ENCODE data around the gene CPNE9.

DNA sequence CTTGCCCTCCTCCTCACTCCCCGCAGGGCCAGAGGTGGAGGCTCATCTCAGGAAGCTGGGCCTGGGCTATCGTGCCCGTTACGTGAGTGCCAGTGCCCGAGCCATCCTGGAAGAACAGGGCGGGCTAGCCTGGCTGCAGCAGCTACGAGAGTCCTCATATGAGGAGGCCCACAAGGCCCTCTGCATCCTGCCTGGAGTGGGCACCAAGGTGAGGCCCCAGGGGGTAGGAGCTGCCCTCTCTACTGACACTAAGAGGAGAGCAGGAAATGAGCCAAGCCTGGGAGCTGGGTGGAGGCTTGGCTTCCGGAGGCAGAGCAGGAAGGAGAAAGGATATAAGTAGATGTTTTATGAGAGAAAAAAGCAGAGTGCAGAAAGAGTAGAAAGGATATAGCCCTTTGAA, 51.0 kb downstream of the CPNE9 start:
- TF ChIP-seq, protein P1, sequence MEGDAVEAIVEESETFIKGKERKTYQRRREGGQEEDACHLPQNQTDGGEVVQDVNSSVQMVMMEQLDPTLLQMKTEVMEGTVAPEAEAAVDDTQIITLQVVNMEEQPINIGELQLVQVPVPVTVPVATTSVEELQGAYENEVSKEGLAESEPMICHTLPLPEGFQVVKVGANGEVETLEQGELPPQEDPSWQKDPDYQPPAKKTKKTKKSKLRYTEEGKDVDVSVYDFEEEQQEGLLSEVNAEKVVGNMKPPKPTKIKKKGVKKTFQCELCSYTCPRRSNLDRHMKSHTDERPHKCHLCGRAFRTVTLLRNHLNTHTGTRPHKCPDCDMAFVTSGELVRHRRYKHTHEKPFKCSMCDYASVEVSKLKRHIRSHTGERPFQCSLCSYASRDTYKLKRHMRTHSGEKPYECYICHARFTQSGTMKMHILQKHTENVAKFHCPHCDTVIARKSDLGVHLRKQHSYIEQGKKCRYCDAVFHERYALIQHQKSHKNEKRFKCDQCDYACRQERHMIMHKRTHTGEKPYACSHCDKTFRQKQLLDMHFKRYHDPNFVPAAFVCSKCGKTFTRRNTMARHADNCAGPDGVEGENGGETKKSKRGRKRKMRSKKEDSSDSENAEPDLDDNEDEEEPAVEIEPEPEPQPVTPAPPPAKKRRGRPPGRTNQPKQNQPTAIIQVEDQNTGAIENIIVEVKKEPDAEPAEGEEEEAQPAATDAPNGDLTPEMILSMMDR (IDR thresholded peaks at IDR 0.05; ENCODE audit: low read length), result no peak
- no peak for TF ChIP-seq EZH2 (IDR thresholded peaks at IDR 0.05; ENCODE audit: borderline replicate concordance, low read length)
